ENCODE data around the gene AKAP3. TPM values are rescaled to one million over a fixed set of nuclear protein-coding genes. Genes with fewer than 3 reads are reported as not detected.

The AKAP3 gene
- total and polyA plus RNA-seq, 8 donors, result 0.29 to 1.3 (median 0.48) TPM; not detected in 2

DNA sequence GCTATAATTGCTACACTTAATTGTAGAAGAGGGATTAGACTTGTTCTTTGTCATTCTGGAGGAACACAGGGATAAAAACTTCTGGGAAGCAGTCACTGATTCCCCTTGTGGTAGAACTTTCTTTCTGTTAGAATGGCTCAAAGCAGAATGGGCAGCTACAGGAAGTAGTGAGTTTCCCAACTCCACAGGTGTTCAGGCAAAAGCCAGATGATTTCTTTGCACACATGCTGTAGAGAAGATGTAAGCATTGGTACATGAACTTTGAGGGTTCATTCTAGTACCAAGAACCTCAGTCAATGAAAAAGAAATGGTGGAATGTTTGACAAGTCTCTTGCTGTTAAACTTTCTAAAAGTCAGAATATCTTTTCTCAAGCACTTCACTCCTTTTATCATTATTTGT lies 4.4 kb upstream of the AKAP3 start:
- peaks cover 19 to 44% (median 42%) of the 10 kb centered on the region in 4 donors for H3K36me3 ChIP-seq
- H3K4me3 ChIP-seq, result no peak overlapping the region
- no peaks in the 10 kb centered on the region for H3K9me3 ChIP-seq
- no peaks in the 10 kb centered on the region for H3K27me3 ChIP-seq
- DNase-seq, result no peak
- H3K4me1 ChIP-seq, result peaks cover 8 to 46% (median 28%) of the 10 kb centered on the region in 4 donors
- no peak for TF ChIP-seq EP300 (IDR thresholded peaks at IDR 0.05)
- TF ChIP-seq, protein P1, sequence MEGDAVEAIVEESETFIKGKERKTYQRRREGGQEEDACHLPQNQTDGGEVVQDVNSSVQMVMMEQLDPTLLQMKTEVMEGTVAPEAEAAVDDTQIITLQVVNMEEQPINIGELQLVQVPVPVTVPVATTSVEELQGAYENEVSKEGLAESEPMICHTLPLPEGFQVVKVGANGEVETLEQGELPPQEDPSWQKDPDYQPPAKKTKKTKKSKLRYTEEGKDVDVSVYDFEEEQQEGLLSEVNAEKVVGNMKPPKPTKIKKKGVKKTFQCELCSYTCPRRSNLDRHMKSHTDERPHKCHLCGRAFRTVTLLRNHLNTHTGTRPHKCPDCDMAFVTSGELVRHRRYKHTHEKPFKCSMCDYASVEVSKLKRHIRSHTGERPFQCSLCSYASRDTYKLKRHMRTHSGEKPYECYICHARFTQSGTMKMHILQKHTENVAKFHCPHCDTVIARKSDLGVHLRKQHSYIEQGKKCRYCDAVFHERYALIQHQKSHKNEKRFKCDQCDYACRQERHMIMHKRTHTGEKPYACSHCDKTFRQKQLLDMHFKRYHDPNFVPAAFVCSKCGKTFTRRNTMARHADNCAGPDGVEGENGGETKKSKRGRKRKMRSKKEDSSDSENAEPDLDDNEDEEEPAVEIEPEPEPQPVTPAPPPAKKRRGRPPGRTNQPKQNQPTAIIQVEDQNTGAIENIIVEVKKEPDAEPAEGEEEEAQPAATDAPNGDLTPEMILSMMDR (IDR thresholded peaks at IDR 0.05), result no peak
- TF ChIP-seq POLR2AphosphoS5 (IDR thresholded peaks at IDR 0.05), result no peak
- no peak for TF ChIP-seq POLR2A (IDR thresholded peaks at IDR 0.05)
- H3K27ac ChIP-seq, result no peak overlapping the region
- intact Hi-C loops (cut with DNase I; ENCODE audit: low total_unique reads), result no loop called here

DNA sequence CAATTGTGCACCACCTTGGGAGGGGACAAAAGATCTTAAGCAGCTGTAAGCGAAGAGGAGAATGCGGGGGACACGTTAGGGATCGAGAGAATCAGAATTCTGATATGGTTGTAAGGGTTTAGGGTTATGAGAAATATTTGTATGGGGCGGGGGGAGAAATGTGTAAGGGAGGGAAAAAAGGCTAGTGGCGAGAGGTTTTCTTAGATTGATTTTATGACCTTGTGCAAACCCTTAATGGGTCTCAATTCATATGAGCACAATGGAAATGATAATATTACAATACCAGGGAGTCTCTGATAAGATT lies 459 bp upstream of the AKAP3 start:
- TF ChIP-seq, protein P1 (IDR thresholded peaks at IDR 0.05), result no peak
- no peak for TF ChIP-seq EP300 (IDR thresholded peaks at IDR 0.05)
- TF ChIP-seq POLR2AphosphoS5 (IDR thresholded peaks at IDR 0.05), result no peak
- TF ChIP-seq POLR2A (IDR thresholded peaks at IDR 0.05), result no peak
- H3K4me3 ChIP-seq, result peak overlapping the region; percentile 58 to 71 (median 66)
- peak overlapping the region; percentile 78 to 92 (median 89) for H3K27ac ChIP-seq
- H3K4me1 ChIP-seq, result peaks cover 11 to 53% (median 34%) of the 10 kb centered on the region in 4 donors
- intact Hi-C loops (cut with DNase I; ENCODE audit: low total_unique reads), result no loop called here
- no peaks in the 10 kb centered on the region for H3K27me3 ChIP-seq
- 0 to 1% (median 0%) methylated on average over 6 of the region's 6 CpGs for WGBS, 5 donors
- H3K9me3 ChIP-seq, result no peaks in the 10 kb centered on the region
- no peak for DNase-seq
- peaks cover 0 to 4% (median 3%) of the 10 kb centered on the region in 4 donors for H3K36me3 ChIP-seq

DNA sequence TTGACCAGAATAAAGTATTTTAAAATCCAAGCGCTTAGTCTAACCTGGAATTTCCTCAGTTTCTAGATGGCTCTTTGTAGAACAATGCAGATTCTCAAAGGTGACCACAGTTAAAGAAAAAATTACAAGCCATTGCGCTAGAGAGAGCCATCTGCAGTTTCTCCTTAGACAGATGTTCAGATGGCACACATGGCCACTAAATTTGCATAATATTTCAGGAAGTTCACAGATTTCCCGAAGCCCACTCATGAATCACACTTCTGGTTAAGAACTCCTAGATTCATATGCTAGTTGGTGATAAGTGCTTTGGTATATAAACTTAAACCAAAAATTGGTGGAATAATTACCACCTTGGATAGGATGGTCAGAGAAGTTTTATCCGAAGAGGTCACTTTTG lies 749 bp downstream of the AKAP3 start:
- Histone ChIP-seq H3K4me1 (peaks cover 11 to 46% (median 32%) of the 10 kb centered on the region in 4 donors), H3K27me3 (no peaks in the 10 kb centered on the region), H3K4me3 (peak overlapping the region; percentile 58 to 71 (median 66)), H3K27ac (peak overlapping the region; percentile 78 to 92 (median 89)), H3K9me3 (no peaks in the 10 kb centered on the region), H3K36me3 (no peaks in the 10 kb centered on the region)
- no peak for DNase-seq
- 21 to 40% (median 30%) methylated on average over 4 of the region's 4 CpGs for WGBS, 5 donors
- TF ChIP-seq POLR2AphosphoS5 (IDR thresholded peaks at IDR 0.05) (no peak), POLR2A (IDR thresholded peaks at IDR 0.05) (no peak), EP300 (IDR thresholded peaks at IDR 0.05) (no peak)
- TF ChIP-seq, protein P1 (IDR thresholded peaks at IDR 0.05), result no peak
- intact Hi-C loops (cut with DNase I; ENCODE audit: low total_unique reads), result no loop called here

DNA sequence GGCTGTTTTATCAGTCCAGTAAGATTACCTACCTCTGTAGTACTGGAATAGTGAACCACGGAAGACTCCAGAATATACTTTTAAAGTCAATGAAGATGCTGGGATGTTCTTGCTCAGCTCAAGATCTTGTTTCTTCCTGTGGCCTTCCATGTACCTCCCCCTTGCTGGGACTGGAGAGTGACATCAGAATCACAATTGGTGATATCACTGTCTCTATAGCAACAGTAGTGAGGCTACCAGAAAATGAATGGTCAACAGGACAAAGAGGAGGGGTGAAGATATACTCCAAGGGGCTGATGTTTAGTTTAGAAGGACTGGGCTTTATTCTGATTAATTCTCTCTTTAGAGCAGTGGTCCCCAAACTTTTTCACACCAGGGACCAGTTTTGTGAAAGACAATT lies 3.8 kb downstream of the AKAP3 start:
- peaks cover 9 to 16% (median 12%) of the 10 kb centered on the region in 4 donors for H3K4me1 ChIP-seq
- no peaks in the 10 kb centered on the region for H3K27me3 ChIP-seq
- WGBS, 5 donors, result 84 to 100% (median 89%) methylated on average over 1 of the region's 1 CpG
- H3K9me3 ChIP-seq, result no peaks in the 10 kb centered on the region
- no peak overlapping the region for H3K27ac ChIP-seq
- TF ChIP-seq, protein P1 (IDR thresholded peaks at IDR 0.05), result no peak
- TF ChIP-seq EP300 (IDR thresholded peaks at IDR 0.05) (no peak), POLR2A (IDR thresholded peaks at IDR 0.05) (no peak), POLR2AphosphoS5 (IDR thresholded peaks at IDR 0.05) (no peak)
- DNase-seq, result no peak
- no peaks in the 10 kb centered on the region for H3K36me3 ChIP-seq
- intact Hi-C loops (cut with DNase I; ENCODE audit: low total_unique reads), result no loop called here
- H3K4me3 ChIP-seq, result no peak overlapping the region
